ENCODE data around the gene LSM4.
"Not testable (repeated sequence)": the region's sequence is repeated elsewhere in the genome, so short reads cannot be mapped to it uniquely, and the experiment has no call there.

Gene LSM4

DNA sequence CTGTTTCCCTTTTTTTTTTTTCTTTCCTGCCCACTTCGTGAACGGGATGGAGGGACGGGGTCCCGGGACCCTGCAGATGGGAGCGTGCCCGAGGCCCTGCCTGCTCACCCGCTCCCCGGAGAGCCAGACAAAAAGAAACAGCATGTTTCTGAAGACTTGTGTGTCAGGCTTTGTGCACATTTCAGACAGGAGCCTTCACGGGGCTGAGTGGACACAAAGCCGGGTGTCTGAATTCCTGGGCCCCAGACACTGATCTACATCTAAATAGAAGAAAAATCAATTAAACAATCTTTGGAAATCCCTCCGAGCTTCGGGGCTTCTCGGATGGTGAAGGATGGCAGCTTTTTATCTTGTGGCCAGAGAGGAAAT lies 21.7 kb upstream of the LSM4 start:
- no peak for DNase-seq
- in situ Hi-C loops (cut with MboI; ENCODE audit: low pct_unique_long_range_greater_than_20kb, low sequenced_read_pairs), result no loop called here

DNA sequence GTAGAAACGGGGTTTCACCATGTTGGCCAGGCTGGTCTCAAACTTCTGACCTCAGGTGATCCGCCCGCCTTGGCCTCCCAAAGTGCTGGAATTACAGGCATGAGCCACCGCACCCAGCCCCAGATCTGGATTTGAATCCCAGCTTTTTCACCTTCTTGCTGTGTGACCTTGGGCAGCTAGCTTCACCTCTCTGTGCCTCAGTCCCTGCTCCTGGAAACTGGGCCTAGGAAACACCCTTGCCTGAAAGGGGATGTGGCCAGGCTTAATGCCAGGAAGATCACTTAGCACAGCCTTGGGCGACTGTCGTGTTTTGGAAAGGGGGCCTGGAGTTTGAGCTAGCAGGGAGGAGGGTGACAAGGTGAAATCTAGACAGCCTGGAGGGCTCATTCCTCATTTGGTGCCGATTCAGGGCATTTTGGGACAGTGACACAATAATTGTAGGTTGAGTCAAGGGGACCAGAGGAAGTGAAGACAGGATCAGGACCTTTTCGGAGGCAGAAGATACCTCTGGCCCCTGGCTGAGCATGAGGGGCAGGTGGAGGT lies 19.3 kb upstream of the LSM4 start:
- in situ Hi-C loops (cut with MboI; ENCODE audit: low pct_unique_long_range_greater_than_20kb, low sequenced_read_pairs), result no loop called here
- no peak for DNase-seq

DNA sequence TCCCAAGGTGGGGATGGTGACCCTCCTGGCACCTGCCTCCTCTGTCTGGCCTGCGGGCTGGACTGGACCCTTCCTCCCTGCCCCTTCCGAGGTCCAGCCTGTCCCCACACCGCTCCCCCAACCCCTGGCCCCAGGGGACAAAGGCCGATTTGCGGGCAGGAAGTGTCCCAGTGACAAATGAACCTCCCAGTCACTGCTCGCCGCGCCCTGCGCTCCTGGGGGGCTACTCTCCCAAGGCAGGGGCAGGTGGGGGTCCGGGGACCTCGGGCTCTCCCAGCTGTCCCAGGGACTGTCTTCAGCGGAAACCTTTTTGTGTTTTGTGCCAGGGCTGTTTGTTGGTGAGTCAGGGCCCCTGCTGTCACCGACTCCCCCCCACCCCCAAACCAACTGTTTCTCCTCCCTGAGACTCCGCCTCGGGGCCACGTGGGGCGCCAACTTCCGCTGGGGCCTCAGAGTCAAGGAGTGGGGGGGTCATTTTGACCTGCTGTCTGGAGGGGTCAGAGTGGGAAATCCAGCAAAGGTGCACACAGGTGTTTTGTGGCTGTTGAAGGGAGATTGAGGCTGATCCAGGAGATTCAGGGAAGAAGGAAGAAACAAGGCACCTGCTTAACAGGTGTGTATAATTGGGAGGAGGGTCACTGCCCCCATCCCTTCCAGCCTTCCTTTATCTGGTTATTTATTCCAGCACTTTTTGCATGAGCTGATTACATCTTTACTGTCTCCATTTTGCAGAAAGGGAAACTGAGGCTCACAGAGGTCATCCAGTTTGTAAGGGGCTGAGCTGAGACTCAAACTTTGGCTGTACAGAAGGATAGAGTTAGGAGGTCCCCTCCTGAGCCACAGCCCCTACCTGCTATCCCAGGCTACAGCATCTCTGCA lies 18.4 kb upstream of the LSM4 start:
- in situ Hi-C loops (cut with MboI; ENCODE audit: low pct_unique_long_range_greater_than_20kb, low sequenced_read_pairs), result no loop called here
- peak; percentile 71 for DNase-seq

DNA sequence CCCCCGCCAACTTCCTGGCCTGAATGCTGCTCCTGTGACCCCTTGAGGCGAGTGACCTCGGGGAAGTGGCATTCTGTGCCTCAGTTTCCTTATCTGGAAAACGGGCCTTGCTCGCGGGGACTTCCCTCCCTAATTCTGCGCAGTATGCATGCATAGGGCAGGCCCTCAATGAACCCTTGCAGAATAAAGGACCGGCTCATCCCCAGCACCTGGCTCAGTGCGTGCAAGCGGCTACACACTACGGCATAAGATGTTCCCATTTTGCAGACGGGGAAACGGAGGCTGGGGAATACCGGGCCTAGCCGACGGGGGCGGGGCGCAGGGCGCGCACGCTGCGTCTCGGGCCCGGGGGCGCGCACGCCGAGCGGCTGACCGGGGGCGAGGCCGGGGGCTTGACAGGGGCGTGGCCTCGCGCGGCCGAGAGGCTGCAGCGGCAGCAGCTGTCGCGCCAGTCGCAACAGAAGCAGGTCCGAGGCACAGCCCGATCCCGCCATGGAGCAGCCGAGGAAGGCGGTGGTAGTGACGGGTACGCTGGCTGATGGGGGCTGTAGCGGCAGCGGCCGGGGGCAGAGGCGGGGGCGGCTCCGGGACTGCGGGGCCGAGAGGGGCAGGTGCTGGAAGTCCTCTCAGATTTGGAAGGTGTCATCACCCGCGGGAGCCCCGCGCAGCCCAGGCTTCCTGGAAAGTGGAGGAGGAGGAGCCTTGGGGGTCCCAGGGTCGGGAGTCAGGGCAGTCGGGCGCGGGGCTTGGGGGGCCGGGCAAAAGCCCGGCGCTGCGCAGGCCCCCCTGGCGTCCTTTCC lies 17.5 kb upstream of the LSM4 start, which contains the start of gene PGPEP1:
Gene PGPEP1 (plus strand): TSS at position 409 of the 800 bp plus-strand sequence. CDS start 84 bp downstream, at position 493.
- in situ Hi-C loops (cut with MboI; ENCODE audit: low pct_unique_long_range_greater_than_20kb, low sequenced_read_pairs), result no loop called here
- peak; percentile 47 for DNase-seq

GRCh38 chr19:18339723-18340122 lies 16.8 kb upstream of the LSM4 start:
- DNase-seq, result peak; percentile 58
- in situ Hi-C loops (cut with MboI; ENCODE audit: low pct_unique_long_range_greater_than_20kb, low sequenced_read_pairs), result no loop called here

DNA sequence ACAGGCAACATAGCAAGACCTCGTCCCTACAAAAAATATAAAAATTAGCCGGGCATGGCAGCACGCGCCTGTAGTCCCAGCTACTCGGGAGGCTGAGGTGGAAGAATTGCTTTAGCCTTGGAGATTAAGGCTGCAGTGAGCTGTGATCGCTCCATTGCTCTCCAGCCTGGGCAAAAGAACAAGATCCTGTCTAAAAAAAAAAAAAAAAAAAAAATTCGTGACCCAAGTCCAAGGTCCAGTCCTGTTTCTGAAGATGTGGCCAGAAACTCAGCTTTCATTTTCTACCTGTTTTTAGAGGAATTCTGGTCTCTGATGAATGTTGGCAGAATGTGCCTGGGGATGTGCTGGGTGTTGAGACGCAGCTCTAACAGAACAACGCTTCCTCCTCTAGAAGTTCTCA lies 15.7 kb upstream of the LSM4 start:
- in situ Hi-C loops (cut with MboI; ENCODE audit: low pct_unique_long_range_greater_than_20kb, low sequenced_read_pairs), result no loop called here
- DNase-seq, result no peak

GRCh38 chr19:18336121-18336520 lies 13.2 kb upstream of the LSM4 start:
- in situ Hi-C loops (cut with MboI; ENCODE audit: low pct_unique_long_range_greater_than_20kb, low sequenced_read_pairs), result no loop called here

DNA sequence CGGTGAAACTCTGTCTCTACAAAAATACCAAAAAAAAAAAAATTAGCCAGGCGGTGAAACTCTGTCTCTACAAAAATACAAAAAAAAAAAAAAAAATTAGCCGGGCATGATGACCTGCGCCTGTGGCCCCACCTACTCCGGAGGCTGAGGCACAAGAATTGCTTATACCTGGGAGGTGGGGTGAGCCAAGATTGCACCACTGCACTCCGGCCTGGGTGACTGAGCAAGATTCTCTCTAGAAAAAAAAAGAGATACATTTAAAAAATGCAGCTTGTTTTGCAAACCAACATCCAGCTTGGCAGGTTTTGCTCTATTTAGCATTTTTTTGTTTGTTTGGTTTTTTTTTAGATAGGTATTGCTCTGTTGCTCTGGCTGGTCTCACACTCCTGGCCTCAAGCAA lies 10.8 kb upstream of the LSM4 start:
- in situ Hi-C loops (cut with MboI; ENCODE audit: low pct_unique_long_range_greater_than_20kb, low sequenced_read_pairs), result no loop called here
- DNase-seq, result no peak

More at GRCh38 chr19:18336121-18336520, 13.2 kb upstream of the LSM4 start:
- no peak for DNase-seq

DNA sequence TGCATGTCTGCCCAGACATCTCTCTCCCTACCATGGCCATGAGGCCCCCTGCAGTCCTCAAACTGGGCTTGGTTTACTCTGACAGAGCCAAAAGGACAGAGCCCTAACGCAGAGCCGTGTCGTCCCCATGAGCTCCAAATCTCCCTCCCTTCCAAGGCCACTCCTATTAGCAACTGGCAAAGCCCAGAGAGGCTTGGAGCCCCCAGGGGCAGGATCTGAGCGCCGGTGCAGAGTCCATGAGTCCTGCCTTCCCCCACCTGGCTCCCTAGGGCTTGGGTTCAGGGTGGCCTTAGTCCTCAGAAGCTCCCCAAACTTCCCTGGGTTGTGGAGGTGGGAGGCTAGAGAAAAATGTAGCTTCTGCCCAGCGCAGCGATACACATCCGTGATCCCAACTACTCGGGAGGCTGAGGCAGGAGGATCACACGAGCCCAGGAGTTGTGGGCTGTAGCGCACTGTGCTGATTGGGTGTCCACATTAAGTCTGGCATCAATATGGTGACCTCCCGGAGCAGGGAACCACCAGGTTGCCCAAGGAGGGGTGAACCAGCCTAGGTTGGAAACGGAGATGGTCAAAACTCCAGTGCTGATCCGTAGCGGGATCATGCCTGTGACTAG lies 10.1 kb upstream of the LSM4 start:
- DNase-seq, result no peak
- in situ Hi-C loops (cut with MboI; ENCODE audit: low pct_unique_long_range_greater_than_20kb, low sequenced_read_pairs), result no loop called here

DNA sequence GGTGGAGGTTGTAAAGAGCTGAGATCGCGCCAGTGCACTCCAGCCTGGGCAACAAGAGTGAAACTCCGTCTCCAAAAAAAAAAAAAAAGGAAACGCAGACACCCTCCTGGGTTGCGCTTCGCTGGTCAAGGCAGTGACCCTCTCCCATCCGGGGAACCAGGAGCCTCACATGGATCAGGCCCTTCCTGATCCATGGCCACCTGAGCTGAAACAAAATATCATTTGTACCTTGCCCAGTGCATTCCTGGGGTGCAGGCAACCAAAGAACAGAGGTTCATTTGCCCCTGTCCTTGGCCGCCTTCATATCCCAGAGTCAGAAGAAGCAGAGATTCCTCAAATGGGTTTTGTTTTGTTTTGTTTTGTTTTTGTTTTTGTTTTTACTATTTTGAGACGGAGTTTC lies 8.0 kb upstream of the LSM4 start:
- no peak for DNase-seq
- in situ Hi-C loops (cut with MboI; ENCODE audit: low pct_unique_long_range_greater_than_20kb, low sequenced_read_pairs), result no loop called here

DNA sequence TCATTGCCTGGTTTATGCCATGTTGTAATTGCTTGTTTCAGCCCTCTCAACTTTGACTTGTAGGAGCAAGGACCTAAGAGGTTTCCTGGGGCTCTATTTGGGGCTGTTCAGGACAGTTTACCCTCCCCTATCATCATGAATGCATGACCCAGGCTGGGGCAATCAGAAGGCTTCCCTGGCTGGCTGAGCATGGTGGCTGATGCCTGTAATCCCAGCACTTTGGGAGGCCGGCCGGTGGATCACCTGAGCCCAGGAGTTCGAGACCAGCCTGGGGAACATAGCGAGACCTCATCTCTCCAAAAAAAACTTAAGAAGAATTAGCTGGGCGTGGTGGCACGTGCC lies 6.1 kb upstream of the LSM4 start:
- DNase-seq, result no peak
- in situ Hi-C loops (cut with MboI; ENCODE audit: low pct_unique_long_range_greater_than_20kb, low sequenced_read_pairs), result no loop called here

- peak; percentile 98 for DNase-seq
- in situ Hi-C loops (cut with MboI; ENCODE audit: low pct_unique_long_range_greater_than_20kb, low sequenced_read_pairs), result no loop called here
Measured at GRCh38 chr19:18328340-18329034, 5.6 kb upstream of the LSM4 start.

GRCh38 chr19:18326772-18327171 lies 3.9 kb upstream of the LSM4 start:
- DNase-seq, result no peak
- in situ Hi-C loops (cut with MboI; ENCODE audit: low pct_unique_long_range_greater_than_20kb, low sequenced_read_pairs), result no loop called here

DNA sequence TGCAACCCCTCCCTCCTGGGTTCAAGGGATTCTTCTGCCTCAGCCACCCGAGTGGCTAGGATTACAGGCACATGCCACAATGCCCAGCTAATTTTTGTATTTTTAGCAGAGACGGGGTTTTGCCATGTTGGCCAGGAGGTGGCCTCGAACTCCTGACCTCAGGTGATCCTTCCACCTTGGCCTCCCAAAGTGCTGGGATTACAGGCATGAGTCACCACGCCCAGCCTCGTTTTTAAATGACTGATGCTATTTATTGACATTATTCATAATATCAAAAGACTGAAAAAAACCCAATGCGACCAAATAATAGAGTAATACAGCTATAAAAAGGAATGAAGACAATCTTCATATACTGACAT lies 1.5 kb upstream of the LSM4 start:
- in situ Hi-C loops (cut with MboI; ENCODE audit: low pct_unique_long_range_greater_than_20kb, low sequenced_read_pairs), result not testable (repeated sequence)

DNA sequence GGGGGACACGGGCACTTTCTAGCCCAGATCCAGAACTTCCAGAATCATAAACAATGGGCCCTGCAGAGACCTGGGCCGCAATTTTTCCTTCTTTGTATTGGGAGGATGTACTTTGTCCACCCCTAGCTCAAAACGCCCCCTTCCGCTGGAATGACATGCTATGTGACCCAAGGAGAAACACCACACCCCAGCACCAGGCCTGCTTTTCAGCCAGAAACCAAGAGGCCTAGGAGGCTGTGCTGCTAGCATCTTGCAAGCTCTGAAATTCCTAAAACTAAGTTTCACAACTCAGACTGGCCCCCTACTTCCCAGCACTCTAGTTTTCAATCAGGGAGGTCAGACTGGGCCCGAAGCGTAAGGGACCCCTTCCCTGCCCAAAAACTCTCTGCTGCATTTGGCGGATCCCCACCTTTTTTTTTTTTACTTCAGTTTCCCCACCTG lies 538 bp downstream of the LSM4 start:
- in situ Hi-C loops (cut with MboI; ENCODE audit: low pct_unique_long_range_greater_than_20kb, low sequenced_read_pairs), result no loop called here
- peak; percentile 73 for DNase-seq

More for the DNA sequence above, 1.5 kb upstream of the LSM4 start:
- DNase-seq, result not testable (repeated sequence)

- peak; percentile 64 for DNase-seq
- in situ Hi-C loops (cut with MboI; ENCODE audit: low pct_unique_long_range_greater_than_20kb, low sequenced_read_pairs), result no loop called here
Measured at GRCh38 chr19:18321734-18322102, 1.2 kb downstream of the LSM4 start.

DNA sequence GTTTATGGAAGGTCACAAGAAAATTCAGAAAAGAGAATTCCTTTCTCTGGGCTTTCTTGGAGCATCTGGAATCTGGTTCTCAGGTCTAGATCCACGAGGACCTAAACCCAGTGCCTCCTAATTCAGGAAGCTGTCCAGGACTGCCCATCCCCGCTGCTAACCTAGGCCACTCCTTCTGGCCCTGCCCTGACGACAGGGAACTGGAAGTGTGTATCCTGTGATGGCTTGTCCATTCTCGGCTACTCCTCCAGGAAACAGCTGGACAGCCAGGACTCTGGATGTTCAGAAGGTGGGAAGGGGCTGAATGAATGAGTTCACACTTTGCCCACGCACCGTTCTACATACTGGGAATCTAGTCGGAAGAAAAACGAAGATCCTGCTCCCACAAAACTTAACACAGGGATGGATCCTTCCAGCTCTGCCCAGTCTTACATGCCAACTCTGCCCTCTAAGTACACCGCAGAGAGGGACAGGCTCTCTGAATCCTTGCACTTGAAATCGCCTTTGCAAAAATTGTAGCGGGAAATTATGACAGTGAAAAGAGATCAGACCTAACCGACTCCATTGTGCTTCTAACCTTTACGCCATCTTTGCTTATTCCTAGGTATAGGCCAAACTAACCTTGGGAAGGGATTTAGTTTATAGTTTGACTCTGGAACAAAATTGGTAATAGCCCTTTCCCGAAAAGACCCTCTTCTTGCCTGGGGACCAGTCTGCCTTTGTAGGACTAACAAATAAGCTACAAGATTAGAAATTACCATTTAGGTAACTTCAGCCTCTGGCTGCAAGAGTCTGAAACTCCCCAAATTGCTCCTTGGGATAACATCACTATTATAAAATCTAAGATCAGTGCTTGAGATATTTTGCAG lies 1.8 kb downstream of the LSM4 start:
- no peak for DNase-seq
- in situ Hi-C loops (cut with MboI; ENCODE audit: low pct_unique_long_range_greater_than_20kb, low sequenced_read_pairs), result no loop called here

- no peak for DNase-seq
- in situ Hi-C loops (cut with MboI; ENCODE audit: low pct_unique_long_range_greater_than_20kb, low sequenced_read_pairs), result no loop called here
Measured at GRCh38 chr19:18319591-18320135, 3.2 kb downstream of the LSM4 start.
